Activated CD4-positive, alpha-beta memory T cell treated with anti-CD3 and anti-CD28 coated beads for 36 hours (primary cell): ENCODE results near the gene PSAP. TPM values are rescaled to one million over a fixed set of nuclear protein-coding genes. Genes with fewer than 3 reads are reported as not detected.
"Not testable (repeated sequence)": the region's sequence is repeated elsewhere in the genome, so short reads cannot be mapped to it uniquely, and the experiment has no call there.

Experiments used
- CTCF ChIA-PET: fragments of 350-600 bp; sonication (Branson Sonifier 250); formaldehyde crosslinking; loops from one replicate; lab custom pipeline; 2021; ENCODE audit warnings: antibody characterized with exemption, inconsistent platforms; lab: Charles Lee
- POLR2A ChIA-PET: fragments of 350-600 bp; sonication (Branson Sonifier 250); formaldehyde crosslinking; loops from one replicate; lab custom pipeline; 2021; ENCODE audit warnings: antibody characterized with exemption; lab: Charles Lee
- DNase-seq: peaks from one replicate; pipeline ENCODE4 v3.0.0-alpha.2; 2020
- H3K27ac Mint-ChIP-seq: one replicate; pipeline ENCODE4 v1.8.0; 2021; ENCODE audit warnings: mixed read lengths
- H3K27me3 Mint-ChIP-seq: one replicate; pipeline ENCODE4 v1.8.0; 2021; ENCODE audit warnings: mixed read lengths
- H3K36me3 Mint-ChIP-seq: one replicate; pipeline ENCODE4 v1.8.0; 2021; ENCODE audit warnings: mixed read lengths
- H3K4me1 Mint-ChIP-seq: one replicate; pipeline ENCODE4 v1.8.0; 2021; ENCODE audit warnings: low read depth, mixed read lengths
- H3K4me3 Mint-ChIP-seq: one replicate; pipeline ENCODE4 v1.8.0; 2021; ENCODE audit warnings: mild to moderate bottlenecking, mixed read lengths
- H3K9me3 Mint-ChIP-seq: one replicate; pipeline ENCODE4 v1.8.0; 2021; ENCODE audit warnings: mixed read lengths
- intact Hi-C: fragments of 100-400 bp; cut with micrococcal nuclease; formaldehyde crosslinking; loops from one replicate; pipeline ENCODE4 v1.15.1; 2023
- total RNA-seq, 2 experiments: library from RNA; stranded (reverse); gene quantifications; one replicate each; pipeline ENCODE4 v1.2.3, GENCODE V29; 2021

The PSAP gene
- total RNA-seq, 2 experiments from 2014 or later: 137 to 144 TPM

GRCh38 chr10:71887743-71888142, 36.7 kb upstream of the PSAP start:
- H3K4me1 Mint-ChIP-seq: peaks cover 12% of the 10 kb centered on the region
- no peak overlapping the region for H3K27ac Mint-ChIP-seq
- H3K9me3 Mint-ChIP-seq: no peaks in the 10 kb centered on the region
- DNase-seq: no peak
- H3K27me3 Mint-ChIP-seq: peaks cover 13% of the 10 kb centered on the region
- CTCF ChIA-PET: interaction anchor here (1.9 kb wide), 1 partner anchor 9 kb away, joined by 5 read pairs; no protein-coding TSS in a partner anchor
- POLR2A ChIA-PET: no interaction called here
- no peak overlapping the region for H3K4me3 Mint-ChIP-seq
- H3K36me3 Mint-ChIP-seq: no peaks in the 10 kb centered on the region
- intact Hi-C loops: loop anchor here (2.0 kb wide), 1 partner anchor 37 kb away; the partner anchor contains the start of gene PSAP

- Mint-ChIP-seq H3K4me1 (peaks cover 5% of the 10 kb centered on the region), H3K36me3 (no peaks in the 10 kb centered on the region), H3K9me3 (no peaks in the 10 kb centered on the region), H3K27me3 (no peaks in the 10 kb centered on the region), H3K27ac (no peak overlapping the region), H3K4me3 (no peak overlapping the region)
- no peak for DNase-seq
- ChIA-PET CTCF (interaction anchor here (0.8 to 1.5 kb wide), 3 partner anchors 13 to 166 kb away, joined by 3 to 7 read pairs (median 4); no protein-coding TSS in a partner anchor), POLR2A (interaction anchor here (0.5 kb wide), 1 partner anchor 115 kb away, joined by 3 read pairs; no protein-coding TSS in a partner anchor)
- intact Hi-C loops: no loop called here
Observed at GRCh38 chr10:71882813-71883659, 32.0 kb upstream of the PSAP start.

GRCh38 chr10:71881647-71882355, 30.8 kb upstream of the PSAP start:
- DNase-seq: no peak
- H3K4me3 Mint-ChIP-seq: no peak overlapping the region
- POLR2A ChIA-PET: no interaction called here
- CTCF ChIA-PET: interaction anchor here (1.6 kb wide), 1 partner anchor 14 kb away, joined by 9 read pairs; no protein-coding TSS in a partner anchor
- H3K27me3 Mint-ChIP-seq: no peaks in the 10 kb centered on the region
- H3K27ac Mint-ChIP-seq: no peak overlapping the region
- intact Hi-C loops: no loop called here
- no peaks in the 10 kb centered on the region for H3K36me3 Mint-ChIP-seq
- H3K9me3 Mint-ChIP-seq: no peaks in the 10 kb centered on the region
- peaks cover 5% of the 10 kb centered on the region for H3K4me1 Mint-ChIP-seq

GRCh38 chr10:71881307-71881624, 30.2 kb upstream of the PSAP start:
- H3K4me3 Mint-ChIP-seq, H3K27ac Mint-ChIP-seq, H3K27me3 Mint-ChIP-seq, H3K4me1 Mint-ChIP-seq, DNase-seq, POLR2A ChIA-PET, H3K36me3 Mint-ChIP-seq, intact Hi-C loops, H3K9me3 Mint-ChIP-seq: not testable (repeated sequence)
- CTCF ChIA-PET: interaction anchor here (1.6 kb wide), 1 partner anchor 15 kb away, joined by 9 read pairs; no protein-coding TSS in a partner anchor

- DNase-seq: no peak
- H3K27me3 Mint-ChIP-seq: no peaks in the 10 kb centered on the region
- CTCF ChIA-PET: interaction anchor here (1.6 kb wide), 1 partner anchor 15 kb away, joined by 9 read pairs; no protein-coding TSS in a partner anchor
- H3K4me1 Mint-ChIP-seq: peaks cover 5% of the 10 kb centered on the region
- no peak overlapping the region for H3K27ac Mint-ChIP-seq
- POLR2A ChIA-PET: no interaction called here
- H3K36me3 Mint-ChIP-seq: no peaks in the 10 kb centered on the region
- intact Hi-C loops: no loop called here
- H3K4me3 Mint-ChIP-seq: no peak overlapping the region
- H3K9me3 Mint-ChIP-seq: no peaks in the 10 kb centered on the region
Observed at GRCh38 chr10:71880425-71881306, 29.6 kb upstream of the PSAP start.

- intact Hi-C loops: no loop called here
- ChIA-PET CTCF (interaction anchor here (1.8 kb wide), 1 partner anchor 18 kb away, joined by 9 read pairs; no protein-coding TSS in a partner anchor), POLR2A (no interaction called here)
- Mint-ChIP-seq H3K27me3 (no peaks in the 10 kb centered on the region), H3K4me1 (peaks cover 5% of the 10 kb centered on the region), H3K27ac (no peak overlapping the region), H3K9me3 (no peaks in the 10 kb centered on the region), H3K36me3 (no peaks in the 10 kb centered on the region), H3K4me3 (no peak overlapping the region)
- no peak for DNase-seq
Observed at GRCh38 chr10:71878327-71879034, 27.4 kb upstream of the PSAP start.

- POLR2A ChIA-PET: no interaction called here
- intact Hi-C loops: no loop called here
- H3K4me3 Mint-ChIP-seq: no peak overlapping the region
Observed at GRCh38 chr10:71877821-71878220, 26.8 kb upstream of the PSAP start.

GRCh38 chr10:71874680-71875354, 23.8 kb upstream of the PSAP start:
- H3K4me1 Mint-ChIP-seq, H3K9me3 Mint-ChIP-seq, intact Hi-C loops, POLR2A ChIA-PET, H3K27me3 Mint-ChIP-seq, H3K4me3 Mint-ChIP-seq, H3K27ac Mint-ChIP-seq, DNase-seq, H3K36me3 Mint-ChIP-seq: not testable (repeated sequence)
- CTCF ChIA-PET: interaction anchor here (1.9 kb wide), 1 partner anchor 21 kb away, joined by 8 read pairs; no protein-coding TSS in a partner anchor

More at GRCh38 chr10:71877821-71878220, 26.8 kb upstream of the PSAP start:
- Mint-ChIP-seq H3K9me3 (no peaks in the 10 kb centered on the region), H3K36me3 (no peaks in the 10 kb centered on the region), H3K27me3 (no peaks in the 10 kb centered on the region), H3K27ac (no peak overlapping the region), H3K4me1 (peaks cover 3% of the 10 kb centered on the region)
- no peak for DNase-seq
- CTCF ChIA-PET: interaction anchor here (1.8 kb wide), 1 partner anchor 19 kb away, joined by 9 read pairs; no protein-coding TSS in a partner anchor

- POLR2A ChIA-PET: no interaction called here
- CTCF ChIA-PET: interaction anchor here (1.9 kb wide), 1 partner anchor 22 kb away, joined by 8 read pairs; no protein-coding TSS in a partner anchor
- H3K9me3 Mint-ChIP-seq: no peaks in the 10 kb centered on the region
- no peak for DNase-seq
- H3K36me3 Mint-ChIP-seq: no peaks in the 10 kb centered on the region
- H3K27me3 Mint-ChIP-seq: no peaks in the 10 kb centered on the region
- H3K4me3 Mint-ChIP-seq: no peak overlapping the region
- H3K4me1 Mint-ChIP-seq: peaks cover 2% of the 10 kb centered on the region
- H3K27ac Mint-ChIP-seq: no peak overlapping the region
- intact Hi-C loops: no loop called here
Observed at GRCh38 chr10:71873582-71874211, 22.6 kb upstream of the PSAP start.

- H3K4me1 Mint-ChIP-seq, H3K27me3 Mint-ChIP-seq, H3K4me3 Mint-ChIP-seq, POLR2A ChIA-PET, H3K27ac Mint-ChIP-seq, H3K9me3 Mint-ChIP-seq, DNase-seq, intact Hi-C loops, H3K36me3 Mint-ChIP-seq, CTCF ChIA-PET: not testable (repeated sequence)
Observed at GRCh38 chr10:71869601-71870000, 18.6 kb upstream of the PSAP start.
